ENCODE results near the gene RARA. TPM values are rescaled to one million over a fixed set of nuclear protein-coding genes. Genes with fewer than 3 reads are reported as not detected.
A peak's percentile ranks its signal among the peaks of the same experiment; 100 is the strongest.

The RARA gene
- polyA plus RNA-seq, 3 donors, result 7.8 to 54.3 (median 44.0) TPM

GRCh38 chr17:40323391-40324381 lies 14.7 kb downstream of the RARA start:
- 16 to 61% (median 24%) methylated on average over 10 of the region's 10 CpGs for WGBS, 3 donors
- H3K27ac ChIP-seq (ENCODE audit: low read depth, low read length), result peak overlapping the region; percentile 65

GRCh38 chr17:40325156-40326013 lies 16.4 kb downstream of the RARA start:
- no peak overlapping the region for H3K27ac ChIP-seq (ENCODE audit: low read depth, low read length)
- WGBS, 3 donors, result 63 to 81% (median 64%) methylated on average over 11 to 13 of the region's 13 CpGs

GRCh38 chr17:40326014-40326831 lies 17.2 kb downstream of the RARA start:
- 45 to 63% (median 46%) methylated on average over 15 to 17 of the region's 17 CpGs for WGBS, 3 donors

GRCh38 chr17:40326832-40327199 lies 17.8 kb downstream of the RARA start:
- 12 to 62% (median 52%) methylated on average over 1 of the region's 1 CpG for WGBS, 3 donors
- no peak overlapping the region for H3K27ac ChIP-seq (ENCODE audit: low read depth, low read length)

More at GRCh38 chr17:40326014-40326831, 17.2 kb downstream of the RARA start:
- H3K27ac ChIP-seq (ENCODE audit: low read depth, low read length), result no peak overlapping the region

- H3K27ac ChIP-seq (ENCODE audit: low read depth, low read length), result no peak overlapping the region
- WGBS, 3 donors, result 70 to 84% (median 76%) methylated on average over 4 of the region's 4 CpGs
These were observed 18.3 kb downstream of the RARA start for GRCh38 chr17:40327244-40327729.

GRCh38 chr17:40327735-40328385 lies 18.9 kb downstream of the RARA start:
- H3K27ac ChIP-seq (ENCODE audit: low read depth, low read length), result no peak overlapping the region
- 3 to 17% (median 5%) methylated on average over 3 of the region's 3 CpGs for WGBS, 3 donors

GRCh38 chr17:40328386-40328766 lies 19.4 kb downstream of the RARA start:
- no peak overlapping the region for H3K27ac ChIP-seq (ENCODE audit: low read depth, low read length)
- WGBS, 3 donors, result 72 to 88% (median 74%) methylated on average over 2 of the region's 2 CpGs

- 23 to 33% (median 26%) methylated on average over 10 to 11 of the region's 11 CpGs for WGBS, 3 donors
These were observed 21.1 kb downstream of the RARA start for GRCh38 chr17:40329839-40330794.

GRCh38 chr17:40330850-40331470 lies 22.0 kb downstream of the RARA start:
- WGBS, 3 donors, result 86 to 92% (median 86%) methylated on average over 10 of the region's 10 CpGs

More at GRCh38 chr17:40329839-40330794, 21.1 kb downstream of the RARA start:
- peak overlapping the region; percentile 51 for H3K27ac ChIP-seq (ENCODE audit: low read depth, low read length)

GRCh38 chr17:40331743-40332641 lies 23.0 kb downstream of the RARA start:
- 10 to 23% (median 18%) methylated on average over 19 to 22 of the region's 22 CpGs for WGBS, 3 donors
- peak overlapping the region; percentile 46 for H3K27ac ChIP-seq (ENCODE audit: low read depth, low read length)

More at GRCh38 chr17:40330850-40331470, 22.0 kb downstream of the RARA start:
- H3K27ac ChIP-seq (ENCODE audit: low read depth, low read length), result peak overlapping the region; percentile 46

- WGBS, 3 donors, result 65 to 78% (median 70%) methylated on average over 4 of the region's 4 CpGs
- no peak overlapping the region for H3K27ac ChIP-seq (ENCODE audit: low read depth, low read length)
These were observed 24.9 kb downstream of the RARA start for GRCh38 chr17:40333781-40334448.

- 74 to 92% (median 84%) methylated on average over 8 of the region's 8 CpGs for WGBS, 3 donors
- no peak overlapping the region for H3K27ac ChIP-seq (ENCODE audit: low read depth, low read length)
These were observed 26.6 kb downstream of the RARA start for GRCh38 chr17:40335620-40336019.

- no peak overlapping the region for H3K27ac ChIP-seq (ENCODE audit: low read depth, low read length)
These were observed 28.4 kb downstream of the RARA start for GRCh38 chr17:40337351-40337750.

GRCh38 chr17:40338058-40338457 lies 29.1 kb downstream of the RARA start:
- 62 to 91% (median 71%) methylated on average over 5 of the region's 5 CpGs for WGBS, 3 donors
- H3K27ac ChIP-seq (ENCODE audit: low read depth, low read length), result no peak overlapping the region

More at GRCh38 chr17:40337351-40337750, 28.4 kb downstream of the RARA start:
- WGBS, 3 donors, result 70 to 81% (median 72%) methylated on average over 8 of the region's 8 CpGs
